ENCODE results near the gene PSMD14. TPM values are rescaled to one million over a fixed set of nuclear protein-coding genes. Genes with fewer than 3 reads are reported as not detected.

PSMD14 gene
- total RNA-seq, 2 experiments from 2014 or later, result 17.1 to 22.1 TPM

DNA sequence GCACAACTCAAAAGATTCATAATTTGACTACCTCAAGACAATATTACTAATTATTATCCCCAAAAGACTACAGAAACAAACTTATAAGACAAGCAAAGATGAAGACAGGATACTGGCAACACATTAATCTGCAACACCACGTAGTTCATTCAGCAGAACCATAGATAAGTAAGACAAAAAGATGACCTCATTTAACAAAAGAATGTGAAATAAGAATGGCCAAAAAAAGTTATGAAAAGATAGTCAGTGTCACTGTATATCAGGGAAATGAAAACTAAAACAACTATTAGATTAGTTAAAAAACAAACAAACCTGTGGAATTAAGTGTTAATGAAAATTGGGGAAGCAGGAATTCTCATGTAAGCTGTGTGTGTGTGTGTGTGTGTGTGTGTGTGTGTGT is 19.4 kb downstream of the PSMD14 start:
- Histone ChIP-seq H3K27me3 (ENCODE audit: control insufficient read depth in 1 of 2, insufficient read depth in 2 of 2, low read length in 2 of 2) (no peaks in the 10 kb centered on the region), H3K9me3 (ENCODE audit: control insufficient read depth in 1 of 2, insufficient read depth in 1 of 2, low read length in 2 of 2) (no peaks in the 10 kb centered on the region), H3K4me1 (ENCODE audit: insufficient read depth, low read length) (no peaks in the 10 kb centered on the region), H3K36me3 (ENCODE audit: insufficient read depth, low read length) (peaks cover 9% of the 10 kb centered on the region), H3K27ac (ENCODE audit: low read depth in 1 of 2, low read length in 2 of 2) (no peak overlapping the region), H3K4me3 (ENCODE audit: low read length) (no peak overlapping the region)
- DNase-seq (no peak), ATAC-seq (ENCODE audit: poor library complexity) (no peak)
- Mint-ChIP-seq H3K9me3 (no peaks in the 10 kb centered on the region), H3K27ac (no peak overlapping the region), H3K36me3 (ENCODE audit: low read depth) (peaks cover 46% of the 10 kb centered on the region), H3K4me1 (ENCODE audit: low read depth) (peaks cover 8% of the 10 kb centered on the region), H3K27me3 (no peaks in the 10 kb centered on the region), H3K4me3 (no peak overlapping the region)
- CTCF ChIA-PET, result no interaction called here
- intact Hi-C loops (cut with DNase I, micrococcal nuclease), result no loop called here
- no peak for TF ChIP-seq CTCF (IDR thresholded peaks at IDR 0.05)
- POLR2A ChIA-PET, result no interaction called here

DNA sequence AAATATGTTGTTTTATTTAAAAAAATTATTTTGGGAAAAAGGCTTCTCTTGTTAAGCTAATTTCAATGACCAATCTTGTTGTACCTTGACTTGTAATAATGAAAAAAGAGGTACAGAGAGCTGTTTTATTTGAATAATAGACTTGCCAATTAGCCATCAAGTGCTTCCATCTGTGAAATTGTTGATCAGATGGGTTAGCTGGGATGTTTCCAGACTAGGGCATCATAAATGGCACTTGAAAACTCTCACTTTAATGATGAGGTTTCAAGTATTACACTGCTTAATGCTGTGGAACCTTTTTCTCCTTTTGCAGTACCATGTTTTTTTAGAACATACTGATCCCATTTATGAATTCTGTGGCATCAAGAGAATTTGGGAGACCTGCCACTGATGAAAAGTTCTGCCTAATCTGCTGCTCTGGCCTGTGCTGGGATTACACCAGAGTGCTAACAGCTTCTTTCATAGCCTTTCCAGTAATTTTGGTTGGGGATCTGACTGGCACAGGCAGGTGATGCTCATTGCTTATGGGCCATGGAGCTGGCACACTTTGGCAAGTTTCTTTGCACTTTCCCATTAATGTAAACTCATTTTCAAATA is 24.2 kb downstream of the PSMD14 start:
- POLR2A ChIA-PET, result no interaction called here
- H3K27me3 Mint-ChIP-seq, result no peaks in the 10 kb centered on the region
- H3K27ac ChIP-seq (ENCODE audit: low read depth in 1 of 2, low read length in 2 of 2), result no peak overlapping the region
- no peaks in the 10 kb centered on the region for H3K36me3 ChIP-seq (ENCODE audit: insufficient read depth, low read length)
- peaks cover 3% of the 10 kb centered on the region for H3K4me1 Mint-ChIP-seq (ENCODE audit: low read depth)
- DNase-seq (no peak), ATAC-seq (ENCODE audit: poor library complexity) (no peak)
- no peak for TF ChIP-seq CTCF (IDR thresholded peaks at IDR 0.05)
- no peaks in the 10 kb centered on the region for H3K9me3 Mint-ChIP-seq
- no peak overlapping the region for H3K4me3 Mint-ChIP-seq
- no peaks in the 10 kb centered on the region for H3K9me3 ChIP-seq (ENCODE audit: control insufficient read depth in 1 of 2, insufficient read depth in 1 of 2, low read length in 2 of 2)
- H3K27me3 ChIP-seq (ENCODE audit: control insufficient read depth in 1 of 2, insufficient read depth in 2 of 2, low read length in 2 of 2), result no peaks in the 10 kb centered on the region
- H3K36me3 Mint-ChIP-seq (ENCODE audit: low read depth), result peaks cover 13% of the 10 kb centered on the region
- H3K4me1 ChIP-seq (ENCODE audit: insufficient read depth, low read length), result no peaks in the 10 kb centered on the region
- H3K27ac Mint-ChIP-seq, result no peak overlapping the region
- no peak overlapping the region for H3K4me3 ChIP-seq (ENCODE audit: low read length)
- CTCF ChIA-PET, result no interaction called here
- intact Hi-C loops (cut with DNase I, micrococcal nuclease), result loop anchor here in 1 of 2 experiments (2.0 kb wide), 1 partner anchor 16 kb away; no protein-coding TSS in a partner anchor

DNA sequence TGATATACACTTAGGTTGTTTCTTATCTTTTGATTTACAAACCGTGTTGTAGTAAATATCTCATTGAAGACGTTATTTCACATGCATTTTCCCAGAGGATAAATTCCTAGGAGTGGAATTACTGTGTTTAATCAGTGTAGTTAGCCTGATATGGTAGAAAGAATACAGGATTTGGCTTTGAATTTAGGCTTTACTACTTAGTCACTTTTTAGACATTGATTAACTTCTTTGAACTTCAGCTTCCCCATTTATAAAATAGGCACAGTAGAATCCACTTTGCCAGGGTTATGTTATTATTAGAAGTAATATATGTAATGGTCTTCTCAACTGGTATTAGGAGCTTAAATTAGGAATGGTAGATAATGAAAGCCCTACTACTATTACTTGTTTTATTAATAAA is 27.4 kb downstream of the PSMD14 start:
- Mint-ChIP-seq H3K4me3 (no peak overlapping the region), H3K27me3 (no peaks in the 10 kb centered on the region), H3K36me3 (ENCODE audit: low read depth) (peaks cover 15% of the 10 kb centered on the region), H3K27ac (no peak overlapping the region), H3K4me1 (ENCODE audit: low read depth) (peaks cover 13% of the 10 kb centered on the region), H3K9me3 (no peaks in the 10 kb centered on the region)
- H3K4me1 ChIP-seq (ENCODE audit: insufficient read depth, low read length), result no peaks in the 10 kb centered on the region
- DNase-seq (no peak), ATAC-seq (ENCODE audit: poor library complexity) (no peak)
- H3K4me3 ChIP-seq (ENCODE audit: low read length), result no peak overlapping the region
- H3K36me3 ChIP-seq (ENCODE audit: insufficient read depth, low read length), result no peaks in the 10 kb centered on the region
- intact Hi-C loops (cut with DNase I, micrococcal nuclease), result no loop called here
- ChIA-PET POLR2A (no interaction called here), CTCF (no interaction called here)
- H3K27me3 ChIP-seq (ENCODE audit: control insufficient read depth in 1 of 2, insufficient read depth in 2 of 2, low read length in 2 of 2), result no peaks in the 10 kb centered on the region
- TF ChIP-seq CTCF (IDR thresholded peaks at IDR 0.05), result no peak
- no peak overlapping the region for H3K27ac ChIP-seq (ENCODE audit: low read depth in 1 of 2, low read length in 2 of 2)
- H3K9me3 ChIP-seq (ENCODE audit: control insufficient read depth in 1 of 2, insufficient read depth in 1 of 2, low read length in 2 of 2), result peaks cover 0 to 2% of the 10 kb centered on the region in 2 experiments

Data from CD4-positive, alpha-beta T cell (primary cell).